ENCODE measurements around the gene LMTK3. TPM values are rescaled to one million over a fixed set of nuclear protein-coding genes. Genes with fewer than 3 reads are reported as not detected.
"Not testable (repeated sequence)": the region's sequence is repeated elsewhere in the genome, so short reads cannot be mapped to it uniquely, and the experiment has no call there.

Gene LMTK3
- total and polyA plus RNA-seq, 7 donors, result 0.14 to 1.7 (median 0.65) TPM; not detected in 3

DNA sequence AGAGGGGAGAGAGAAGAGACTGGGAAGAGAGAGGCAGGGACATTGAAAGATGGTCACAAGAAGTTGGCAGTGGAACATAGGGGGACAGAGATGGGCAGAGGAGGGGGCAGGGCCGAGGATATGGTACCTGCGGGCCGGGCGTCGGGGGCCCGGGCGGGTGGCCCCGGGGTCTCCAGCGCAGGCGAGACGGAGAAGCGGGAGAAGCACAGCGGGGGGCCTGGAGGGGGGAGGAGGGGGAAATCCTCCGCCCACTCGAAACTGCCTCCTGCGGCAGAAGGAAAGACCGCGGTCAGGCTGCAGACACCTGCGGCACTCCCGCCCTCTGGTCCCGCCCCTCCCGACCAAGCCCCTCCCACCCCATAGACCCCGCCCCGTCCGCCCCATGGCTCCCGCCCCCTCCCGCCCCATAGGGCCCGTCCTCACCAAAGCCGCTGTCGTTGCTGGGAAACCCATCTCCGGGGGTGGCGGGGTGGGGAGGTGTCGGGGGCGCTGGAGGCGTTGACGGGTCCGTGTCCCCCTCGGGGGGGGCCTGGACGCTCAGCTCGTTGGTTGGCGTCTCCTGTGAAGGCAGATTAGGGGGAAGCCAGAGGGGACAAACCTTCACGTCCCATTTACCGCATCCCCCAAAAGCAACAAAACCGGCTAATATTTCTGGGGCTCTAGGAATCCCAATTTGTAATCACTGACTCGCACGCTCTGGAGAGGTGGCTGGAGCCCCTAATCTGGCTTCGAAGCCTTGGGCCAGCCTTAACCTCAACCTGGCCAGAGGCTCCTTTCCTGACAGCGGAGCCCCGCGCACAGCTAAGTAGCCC lies 20.4 kb downstream of the LMTK3 start:
- H3K27ac ChIP-seq, result peak overlapping the region in 1 of 4 donors; percentile 13
- TF ChIP-seq, protein P1, sequence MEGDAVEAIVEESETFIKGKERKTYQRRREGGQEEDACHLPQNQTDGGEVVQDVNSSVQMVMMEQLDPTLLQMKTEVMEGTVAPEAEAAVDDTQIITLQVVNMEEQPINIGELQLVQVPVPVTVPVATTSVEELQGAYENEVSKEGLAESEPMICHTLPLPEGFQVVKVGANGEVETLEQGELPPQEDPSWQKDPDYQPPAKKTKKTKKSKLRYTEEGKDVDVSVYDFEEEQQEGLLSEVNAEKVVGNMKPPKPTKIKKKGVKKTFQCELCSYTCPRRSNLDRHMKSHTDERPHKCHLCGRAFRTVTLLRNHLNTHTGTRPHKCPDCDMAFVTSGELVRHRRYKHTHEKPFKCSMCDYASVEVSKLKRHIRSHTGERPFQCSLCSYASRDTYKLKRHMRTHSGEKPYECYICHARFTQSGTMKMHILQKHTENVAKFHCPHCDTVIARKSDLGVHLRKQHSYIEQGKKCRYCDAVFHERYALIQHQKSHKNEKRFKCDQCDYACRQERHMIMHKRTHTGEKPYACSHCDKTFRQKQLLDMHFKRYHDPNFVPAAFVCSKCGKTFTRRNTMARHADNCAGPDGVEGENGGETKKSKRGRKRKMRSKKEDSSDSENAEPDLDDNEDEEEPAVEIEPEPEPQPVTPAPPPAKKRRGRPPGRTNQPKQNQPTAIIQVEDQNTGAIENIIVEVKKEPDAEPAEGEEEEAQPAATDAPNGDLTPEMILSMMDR (IDR thresholded peaks at IDR 0.05), result no peak
- TF ChIP-seq POLR2AphosphoS5 (IDR thresholded peaks at IDR 0.05), result no peak
- TF ChIP-seq POLR2A (IDR thresholded peaks at IDR 0.05), result no peak
- no peak for TF ChIP-seq EP300 (IDR thresholded peaks at IDR 0.05)
- 5 to 6% methylated on average over 49 to 50 of the region's 50 CpGs for WGBS, 2 donors
- no peak for DNase-seq
- H3K4me3 ChIP-seq, result no peak overlapping the region
- no peaks in the 10 kb centered on the region for H3K9me3 ChIP-seq
- intact Hi-C loops (cut with DNase I), result loop anchor here (5.0 kb wide), 2 partner anchors 76 to 99 kb away; partner anchors contain the start of genes GRIN2D and KDELR1
- peaks cover 0 to 32% (median 11%) of the 10 kb centered on the region in 3 donors for H3K27me3 ChIP-seq
- no peaks in the 10 kb centered on the region for H3K36me3 ChIP-seq
- peaks cover 0 to 42% (median 29%) of the 10 kb centered on the region in 4 donors for H3K4me1 ChIP-seq

DNA sequence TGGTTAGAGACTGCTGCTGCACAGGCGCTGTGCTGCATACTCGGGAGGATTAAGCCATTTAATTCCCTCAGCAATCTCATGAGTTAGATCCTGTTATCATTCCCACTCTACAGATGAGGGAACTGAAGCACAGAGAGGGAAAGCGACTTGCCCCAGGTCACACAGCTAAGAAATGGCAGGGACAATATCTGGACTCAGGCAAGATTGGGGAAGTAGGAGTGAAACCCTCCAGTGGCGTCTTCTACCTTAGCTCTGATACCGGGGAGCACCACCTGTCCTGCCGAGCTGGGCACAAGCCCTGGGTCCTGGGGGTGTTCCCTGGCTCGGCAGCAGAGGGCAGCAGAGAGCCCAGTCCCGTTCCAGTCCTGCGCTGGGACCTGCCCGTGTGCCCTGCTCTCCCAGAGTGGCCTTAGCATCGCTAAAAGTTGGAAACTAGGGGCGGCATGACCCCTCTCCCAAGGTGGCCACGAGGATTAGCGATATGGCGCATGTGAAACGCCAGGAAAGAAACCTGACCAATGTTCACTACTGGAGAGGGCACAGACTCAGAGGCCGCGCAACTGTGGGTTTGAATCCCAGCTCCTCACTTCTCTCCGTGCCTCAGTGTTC lies 21.9 kb downstream of the LMTK3 start:
- Histone ChIP-seq H3K27me3 (peaks cover 0 to 23% (median 11%) of the 10 kb centered on the region in 3 donors), H3K4me3 (no peak overlapping the region), H3K36me3 (no peaks in the 10 kb centered on the region), H3K27ac (no peak overlapping the region), H3K4me1 (peaks cover 0 to 39% (median 28%) of the 10 kb centered on the region in 4 donors), H3K9me3 (no peaks in the 10 kb centered on the region)
- WGBS, 2 donors, result 18 to 25% methylated on average over 19 of the region's 19 CpGs
- TF ChIP-seq, protein P1 (IDR thresholded peaks at IDR 0.05), result peak; percentile 80 to 97 (median 94)
- no peak for TF ChIP-seq POLR2A (IDR thresholded peaks at IDR 0.05)
- DNase-seq, result peak; percentile 85
- intact Hi-C loops (cut with DNase I), result loop anchor here (1.0 to 5.0 kb wide), 3 partner anchors 78 to 97 kb away; partner anchors contain the start of genes GRIN2D and KDELR1

DNA sequence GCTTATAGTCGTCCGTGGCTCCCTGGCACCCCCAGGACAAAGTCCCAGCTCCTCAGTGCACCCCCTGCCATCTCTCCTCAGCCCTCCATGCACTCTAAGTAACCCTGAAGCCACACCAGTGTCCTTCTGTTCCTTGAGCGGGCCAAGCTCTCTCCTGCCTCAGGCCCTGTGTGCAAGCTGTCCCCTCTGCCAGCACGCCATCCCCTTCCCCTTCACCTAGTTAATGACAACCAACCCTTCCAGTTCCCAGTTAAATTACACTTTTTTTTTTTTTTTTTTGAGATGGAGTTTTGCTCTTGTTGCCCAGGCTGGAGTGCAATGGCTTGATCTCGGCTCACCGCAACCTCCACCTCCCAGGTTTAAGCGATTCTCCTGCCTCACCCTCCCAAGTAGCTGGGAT lies 23.2 kb downstream of the LMTK3 start:
- H3K9me3 ChIP-seq; intact Hi-C loops (cut with DNase I); H3K36me3 ChIP-seq; H3K4me3 ChIP-seq; DNase-seq: not testable (repeated sequence)
- peak overlapping the region; percentile 17 to 71 (median 54) for H3K27ac ChIP-seq
- peaks cover 0 to 22% (median 11%) of the 10 kb centered on the region in 3 donors for H3K27me3 ChIP-seq
- 65 to 86% methylated on average over 7 of the region's 7 CpGs for WGBS, 2 donors
- peaks cover 0 to 31% (median 21%) of the 10 kb centered on the region in 4 donors for H3K4me1 ChIP-seq

DNA sequence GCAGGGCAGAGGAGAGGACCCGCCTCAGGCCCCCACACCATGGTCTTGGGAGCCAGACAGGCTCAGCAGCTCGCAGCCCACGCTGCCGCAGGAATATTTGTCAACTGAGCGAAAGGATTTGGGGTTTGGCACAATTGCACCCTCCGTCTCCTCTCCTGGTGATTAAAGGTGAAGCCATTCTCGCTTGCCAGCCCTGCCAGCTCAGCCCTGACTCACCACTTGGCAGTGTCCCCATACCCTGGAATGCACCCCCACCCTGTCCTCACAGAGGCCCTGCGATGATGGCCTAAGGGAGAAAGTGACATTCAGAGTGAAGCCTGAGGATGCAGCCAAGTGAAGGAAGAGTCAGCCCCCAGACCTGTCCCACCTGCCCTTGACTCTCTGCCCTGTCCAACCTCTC lies 23.7 kb downstream of the LMTK3 start:
- Histone ChIP-seq H3K36me3 (no peaks in the 10 kb centered on the region), H3K27me3 (peaks cover 0 to 17% (median 11%) of the 10 kb centered on the region in 3 donors), H3K4me1 (peaks cover 0 to 31% (median 21%) of the 10 kb centered on the region in 4 donors), H3K27ac (peak overlapping the region; percentile 17 to 71 (median 54)), H3K4me3 (no peak overlapping the region), H3K9me3 (no peaks in the 10 kb centered on the region)
- TF ChIP-seq POLR2AphosphoS5 (IDR thresholded peaks at IDR 0.05), result peak in 1 of 4 donors; percentile 29
- TF ChIP-seq, protein P1 (IDR thresholded peaks at IDR 0.05), result no peak
- WGBS, 2 donors, result 19 to 71% methylated on average over 8 of the region's 8 CpGs
- no peak for DNase-seq
- intact Hi-C loops (cut with DNase I), result no loop called here

DNA sequence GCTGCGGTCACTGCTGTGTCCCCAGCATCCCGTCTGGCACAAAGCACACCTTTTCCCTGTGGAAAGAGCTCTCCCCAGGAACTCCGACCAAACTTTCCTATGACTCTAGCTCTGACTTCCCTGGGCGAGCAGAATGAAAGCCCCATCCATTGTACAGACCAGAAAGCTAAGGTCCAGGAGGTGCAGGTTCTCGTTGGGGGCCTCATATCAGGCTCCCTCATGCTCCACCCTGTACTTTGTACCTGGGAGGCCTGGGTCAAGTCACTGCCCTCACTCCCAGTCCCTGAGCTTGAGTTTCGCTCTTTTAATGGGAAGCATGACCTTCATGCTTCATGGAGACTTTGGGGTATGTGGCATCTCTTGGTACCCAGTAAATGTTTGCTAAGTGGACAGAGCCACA lies 24.1 kb downstream of the LMTK3 start:
- Histone ChIP-seq H3K36me3 (no peaks in the 10 kb centered on the region), H3K4me3 (no peak overlapping the region), H3K27me3 (peaks cover 0 to 15% (median 11%) of the 10 kb centered on the region in 3 donors), H3K27ac (peak overlapping the region in 3 of 4 donors; percentile 49 to 71 (median 59)), H3K9me3 (no peaks in the 10 kb centered on the region), H3K4me1 (peaks cover 0 to 32% (median 21%) of the 10 kb centered on the region in 4 donors)
- DNase-seq, result no peak
- intact Hi-C loops (cut with DNase I), result no loop called here
- TF ChIP-seq EP300 (IDR thresholded peaks at IDR 0.05), result no peak
- TF ChIP-seq, protein P1 (IDR thresholded peaks at IDR 0.05), result no peak
- TF ChIP-seq POLR2AphosphoS5 (IDR thresholded peaks at IDR 0.05), result no peak
- no peak for TF ChIP-seq POLR2A (IDR thresholded peaks at IDR 0.05)
- 35 to 81% methylated on average over 6 of the region's 6 CpGs for WGBS, 2 donors

DNA sequence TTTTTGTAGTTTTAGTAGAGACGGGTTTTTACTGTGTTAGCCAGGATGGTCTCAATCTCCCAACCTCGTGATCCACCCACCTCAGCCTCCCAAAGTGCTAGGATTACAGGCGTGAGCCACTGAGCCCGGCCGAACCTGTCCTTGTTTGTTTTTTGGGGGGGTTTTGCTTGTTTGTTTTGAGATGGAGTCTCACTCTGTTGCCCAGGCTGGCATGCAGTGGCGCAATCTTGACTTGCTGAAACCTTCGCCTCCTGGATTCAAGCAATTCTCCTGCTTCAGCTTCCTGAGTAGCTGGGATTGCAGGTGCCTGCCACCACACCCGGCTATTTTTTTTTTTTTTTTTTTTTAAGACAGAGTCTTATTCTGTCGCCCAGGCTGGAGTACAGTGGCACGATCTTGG lies 24.9 kb downstream of the LMTK3 start:
- WGBS, 2 donors, result 25 to 83% methylated on average over 10 of the region's 10 CpGs
- peaks cover 0 to 35% (median 22%) of the 10 kb centered on the region in 4 donors for H3K4me1 ChIP-seq
- H3K4me3 ChIP-seq; H3K27ac ChIP-seq; H3K27me3 ChIP-seq; DNase-seq; H3K9me3 ChIP-seq; H3K36me3 ChIP-seq; intact Hi-C loops (cut with DNase I): not testable (repeated sequence)
